Neuronal stem cell (in vitro differentiated cells): ENCODE results near the gene CDK14.

ENCODE experiments used
- DNase-seq: peaks from one replicate; pipeline ENCODE4 v3.0.0-alpha.2; 2013; ENCODE audit warnings: low spot score
- H2AFZ ChIP-seq: one replicate; pipeline ENCODE4 v1.6.1; 2013; ENCODE audit warnings: mild to moderate bottlenecking, low read length, inconsistent platforms
- H2AK5ac ChIP-seq: 2 replicates; pipeline ENCODE4 v1.6.1; 2013; ENCODE audit warnings: low read depth, mild to moderate bottlenecking, inconsistent platforms, low read length, moderate library complexity, mixed read lengths
- H2BK120ac ChIP-seq: 2 replicates; pipeline ENCODE4 v1.6.1; 2013; ENCODE audit warnings: low read depth, mild to moderate bottlenecking, inconsistent platforms, low read length, moderate library complexity, mixed read lengths
- H2BK12ac ChIP-seq: one replicate; pipeline ENCODE4 v1.6.1; 2013; ENCODE audit warnings: low read length, inconsistent platforms
- H2BK15ac ChIP-seq: 2 replicates; pipeline ENCODE4 v1.6.1; 2013; ENCODE audit warnings: mild to moderate bottlenecking, low read length, inconsistent platforms, mixed read lengths
- H2BK5ac ChIP-seq: one replicate; pipeline ENCODE4 v1.6.1; 2013; ENCODE audit warnings: inconsistent platforms, mild to moderate bottlenecking, low read length, moderate library complexity
- H3K14ac ChIP-seq: one replicate; pipeline ENCODE4 v1.6.1; 2013; ENCODE audit warnings: low read length, inconsistent platforms
- H3K18ac ChIP-seq: 2 replicates; pipeline ENCODE4 v1.6.1; 2013; ENCODE audit warnings: low read length, inconsistent platforms
- H3K23ac ChIP-seq: 2 replicates; pipeline ENCODE4 v1.6.1; 2013; ENCODE audit warnings: low read depth, mild to moderate bottlenecking, mixed read lengths, low read length, inconsistent platforms; ENCODE audit not compliant: poor library complexity
- H3K27ac ChIP-seq: replicated peaks from 3 replicates; pipeline ENCODE4 v1.5.1; 2013; ENCODE audit warnings: low read length, inconsistent platforms
- H3K27me3 ChIP-seq, 3 experiments: 2 replicates each; pipeline ENCODE4 v1.6.1; 2013; ENCODE audit warnings: low read length in 3 of 3, mild to moderate bottlenecking in 2 of 3, inconsistent platforms in 1 of 3, low read depth in 1 of 3, mixed read lengths in 1 of 3, moderate library complexity in 1 of 3; ENCODE audit not compliant: control insufficient read depth in 3 of 3, insufficient read depth in 3 of 3
- H3K36me3 ChIP-seq, 2 donors: replicated peaks in 1 of 2; 2 replicates each; pipeline ENCODE4 v1.6.1; 2013; ENCODE audit warnings: low read length in 2 of 2; ENCODE audit not compliant: control insufficient read depth in 2 of 2, insufficient read depth in 2 of 2
- H3K4ac ChIP-seq: 2 replicates; pipeline ENCODE4 v1.6.1; 2013; ENCODE audit warnings: inconsistent platforms, mild to moderate bottlenecking, low read length, moderate library complexity
- H3K4me1 ChIP-seq, 2 donors: 1 replicate in 1 of 2; 2 replicates in 1 of 2; pipeline ENCODE4 v1.6.1; 2013; ENCODE audit warnings: low read length in 2 of 2, low read depth in 1 of 2; ENCODE audit not compliant: control insufficient read depth in 2 of 2, insufficient read depth in 1 of 2
- H3K4me2 ChIP-seq: one replicate; pipeline ENCODE4 v1.6.1; 2013; ENCODE audit warnings: mild to moderate bottlenecking, low read length, inconsistent platforms; ENCODE audit not compliant: insufficient read depth, poor library complexity, severe bottlenecking
- H3K4me3 ChIP-seq, 2 donors: 2 replicates each; pipeline ENCODE4 v1.5.1; 2013; ENCODE audit warnings: low read length in 2 of 2, mild to moderate bottlenecking in 2 of 2, inconsistent platforms in 1 of 2, moderate library complexity in 1 of 2
- H3K79me1 ChIP-seq: one replicate; pipeline ENCODE4 v1.6.1; 2013; ENCODE audit warnings: low read depth, mild to moderate bottlenecking, inconsistent platforms, low read length, moderate library complexity
- H3K9ac ChIP-seq: one replicate; pipeline ENCODE4 v1.6.1; 2013; ENCODE audit warnings: mild to moderate bottlenecking, low read depth, low read length, inconsistent platforms; ENCODE audit not compliant: poor library complexity
- H3K9me3 ChIP-seq, 2 donors: replicated peaks in 1 of 2; 2 replicates each; pipeline versions ENCODE3 to v1.6.1; 2013; ENCODE audit warnings: low read length in 2 of 2, mild to moderate bottlenecking in 2 of 2, inconsistent platforms in 1 of 2, low read depth in 1 of 2, mixed read lengths in 1 of 2, moderate library complexity in 1 of 2; ENCODE audit not compliant: control insufficient read depth in 2 of 2, insufficient read depth in 1 of 2
- H4K8ac ChIP-seq: one replicate; pipeline ENCODE4 v1.6.1; 2013; ENCODE audit warnings: low read depth, mild to moderate bottlenecking, inconsistent platforms, low read length, moderate library complexity
- H4K91ac ChIP-seq: one replicate; pipeline ENCODE4 v1.6.1; 2013; ENCODE audit warnings: low read length, low read depth, mild to moderate bottlenecking, inconsistent platforms; ENCODE audit not compliant: poor library complexity
- WGBS, 2 donors: extraction: QIAGEN DNeasy Blood & Tissue Kit; methylation state at CpG; one replicate each; pipeline ENCODE4 v1.1.7; 2013; ENCODE audit warnings: missing lambda C conversion rate in 2 of 2, mixed read lengths in 1 of 2; ENCODE audit not compliant: insufficient read length in 2 of 2, insufficient replicate concordance in 1 of 2; ENCODE audit errors: extremely low coverage in 2 of 2; 5-methylcytosine and 5-hydroxymethylcytosine counted together

Gene CDK14

DNA sequence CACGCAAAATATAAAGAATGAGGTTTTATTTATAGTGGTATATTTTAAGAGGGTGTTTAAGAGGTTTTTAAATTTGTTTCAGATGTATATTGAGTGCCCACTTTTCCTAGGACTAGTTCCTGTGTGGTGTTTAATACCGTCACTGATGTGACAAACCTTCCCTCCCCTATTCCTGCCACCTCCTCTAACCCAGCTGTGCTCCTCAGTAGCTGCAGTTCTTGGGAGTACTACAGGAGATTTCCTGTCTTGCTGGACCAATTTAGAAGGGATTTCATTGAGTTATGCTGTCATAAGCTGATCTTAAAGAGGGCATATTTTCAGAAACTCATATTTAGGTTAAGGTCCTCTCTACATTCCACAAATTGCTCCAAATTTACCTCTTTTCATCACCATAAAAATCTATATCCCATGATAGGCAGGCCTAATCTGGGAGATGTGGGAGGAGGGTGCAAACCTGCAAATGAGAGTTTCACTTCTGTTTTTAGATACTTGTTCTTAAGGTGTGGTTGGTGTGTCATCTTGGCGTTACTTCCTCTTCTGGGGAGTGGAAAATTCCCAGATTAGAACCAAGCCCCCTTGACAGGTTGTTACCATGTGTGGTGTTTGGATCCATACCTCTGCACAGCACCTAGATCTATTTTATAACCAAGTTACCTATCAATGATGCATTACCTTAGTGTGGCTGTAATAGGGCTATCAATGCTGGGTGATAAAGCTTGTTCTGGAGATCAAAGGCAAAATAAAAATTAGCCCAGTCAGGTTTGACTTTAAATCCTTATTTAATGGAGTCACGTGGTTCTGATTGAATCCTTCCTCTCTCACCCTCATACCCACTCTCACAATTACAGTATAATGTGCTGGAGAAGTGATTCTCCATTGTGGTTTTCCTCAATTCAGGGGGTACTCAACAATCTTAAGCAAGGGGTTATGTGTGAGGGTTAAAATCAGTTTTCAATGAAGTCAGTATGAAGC is 141.1 kb downstream of the CDK14 start:
- H2AFZ ChIP-seq, result no peak overlapping the region
- 100% methylated on average over 1 of the region's 4 CpGs; no CpG with 5 or more reads in 1 of the 2 donors for WGBS, 2 donors
- DNase-seq, result no peak

DNA sequence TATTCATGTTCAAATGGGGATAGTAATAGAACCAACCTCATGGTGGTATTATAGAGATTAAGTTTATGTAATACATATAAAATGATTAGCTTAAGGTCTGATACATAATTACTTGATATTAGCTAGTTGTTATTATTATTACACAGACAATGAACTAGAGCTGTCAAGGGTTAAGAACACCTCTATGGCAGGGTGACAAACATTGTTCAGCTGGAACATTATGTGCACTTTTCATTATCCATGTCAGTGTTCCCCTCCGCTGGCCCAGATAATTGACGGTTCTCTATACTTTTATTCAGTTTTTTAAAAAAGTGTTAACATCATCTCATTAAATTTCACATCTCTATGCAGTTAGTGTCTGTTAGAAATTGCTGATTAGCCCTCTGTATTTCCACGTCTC is 142.1 kb downstream of the CDK14 start:
- Histone ChIP-seq H3K4me2 (no peak overlapping the region), H4K91ac (no peak overlapping the region), H3K14ac (no peak overlapping the region), H2AFZ (no peak overlapping the region), H2BK15ac (no peak overlapping the region), H3K23ac (no peak overlapping the region), H2AK5ac (no peak overlapping the region), H4K8ac (no peak overlapping the region), H3K27me3 (no peaks in the 10 kb centered on the region), H3K18ac (no peak overlapping the region), H3K36me3 (peaks cover 5 to 19% of the 10 kb centered on the region in 2 donors), H3K27ac (no peak overlapping the region), H3K4me3 (no peak overlapping the region), H2BK5ac (no peak overlapping the region), H3K4ac (no peak overlapping the region), H3K9me3 (peaks cover 0 to 5% of the 10 kb centered on the region in 2 donors), H2BK120ac (no peak overlapping the region), H2BK12ac (no peak overlapping the region), H3K79me1 (no peaks in the 10 kb centered on the region), H3K4me1 (peaks cover 0 to 3% of the 10 kb centered on the region in 2 donors), H3K9ac (no peak overlapping the region)
- no CpG with 5 or more reads among the region's 3 CpGs for WGBS, 2 donors
- no peak for DNase-seq

More for the DNA sequence above, 141.1 kb downstream of the CDK14 start:
- Histone ChIP-seq H4K8ac (no peak overlapping the region), H2BK120ac (no peak overlapping the region), H3K79me1 (no peaks in the 10 kb centered on the region), H3K4me2 (no peak overlapping the region), H3K4me3 (no peak overlapping the region), H3K9me3 (no peaks in the 10 kb centered on the region), H2BK5ac (no peak overlapping the region), H2BK12ac (no peak overlapping the region), H3K27ac (no peak overlapping the region), H3K27me3 (no peaks in the 10 kb centered on the region), H3K23ac (no peak overlapping the region), H3K9ac (no peak overlapping the region), H4K91ac (no peak overlapping the region), H3K36me3 (peaks cover 5 to 19% of the 10 kb centered on the region in 2 donors), H3K4ac (no peak overlapping the region), H3K14ac (no peak overlapping the region), H3K4me1 (peaks cover 0 to 3% of the 10 kb centered on the region in 2 donors), H2BK15ac (no peak overlapping the region), H3K18ac (no peak overlapping the region), H2AK5ac (no peak overlapping the region)

DNA sequence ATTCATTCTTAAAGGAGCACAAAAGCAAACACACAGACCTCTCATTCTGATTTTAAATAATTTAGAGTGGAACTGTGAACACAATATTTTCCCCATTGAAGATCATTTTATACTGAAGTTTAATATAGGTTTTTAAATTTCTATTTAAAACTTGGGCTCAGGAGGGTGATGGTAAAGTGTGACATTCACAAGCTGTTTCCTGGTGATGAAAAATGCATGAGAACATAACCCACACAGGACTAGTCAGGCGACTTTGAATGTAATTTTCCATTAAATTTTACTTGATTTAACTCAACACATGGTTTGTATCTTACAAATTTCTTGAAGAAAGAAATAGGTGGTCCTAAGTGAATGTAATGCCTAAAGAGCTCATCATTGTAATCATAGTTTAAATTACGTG is 143.6 kb downstream of the CDK14 start:
- Histone ChIP-seq H3K14ac (no peak overlapping the region), H3K4me2 (no peak overlapping the region), H2BK12ac (no peak overlapping the region), H2BK5ac (no peak overlapping the region), H3K18ac (no peak overlapping the region), H3K36me3 (peaks cover 5 to 19% of the 10 kb centered on the region in 2 donors), H2BK15ac (no peak overlapping the region), H4K8ac (no peak overlapping the region), H4K91ac (no peak overlapping the region), H2AK5ac (no peak overlapping the region), H3K27me3 (no peaks in the 10 kb centered on the region), H3K9ac (no peak overlapping the region), H2AFZ (no peak overlapping the region), H3K79me1 (no peaks in the 10 kb centered on the region), H3K27ac (no peak overlapping the region), H3K4me3 (no peak overlapping the region), H3K4ac (no peak overlapping the region), H2BK120ac (no peak overlapping the region), H3K4me1 (peaks cover 0 to 3% of the 10 kb centered on the region in 2 donors), H3K23ac (no peak overlapping the region), H3K9me3 (peaks cover 0 to 6% of the 10 kb centered on the region in 2 donors)
- no CpG with 5 or more reads among the region's 2 CpGs for WGBS, 2 donors
- DNase-seq, result no peak

DNA sequence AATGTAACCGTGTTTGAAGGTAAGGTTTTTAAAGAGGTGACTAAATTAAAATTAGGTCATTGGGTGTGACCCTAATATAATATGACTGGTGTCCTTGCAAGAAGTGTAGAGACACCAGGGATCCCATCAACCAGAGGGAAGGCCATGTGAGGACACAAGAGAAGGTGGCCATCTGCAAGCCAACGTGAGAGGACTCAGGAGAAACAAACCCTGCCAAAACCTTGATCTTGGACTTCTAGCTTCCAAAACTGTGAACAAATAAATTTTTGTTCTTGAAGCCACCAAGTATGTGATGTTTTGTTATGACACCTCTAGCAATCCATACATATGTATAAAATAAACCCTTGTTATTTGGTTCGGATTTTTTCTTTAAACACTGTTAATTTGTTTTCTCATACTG is 144.3 kb downstream of the CDK14 start:
- no peak overlapping the region for H3K4me3 ChIP-seq
- no peak overlapping the region for H4K91ac ChIP-seq
- H3K27ac ChIP-seq, result no peak overlapping the region
- no peaks in the 10 kb centered on the region for H3K27me3 ChIP-seq
- H2BK120ac ChIP-seq, result no peak overlapping the region
- H3K9ac ChIP-seq, result no peak overlapping the region
- H3K14ac ChIP-seq, result no peak overlapping the region
- no CpG with 5 or more reads among the region's 3 CpGs for WGBS, 2 donors
- no peak overlapping the region for H3K4ac ChIP-seq
- H2BK15ac ChIP-seq, result no peak overlapping the region
- no peak overlapping the region for H2AFZ ChIP-seq
- no peak overlapping the region for H4K8ac ChIP-seq
- H3K9me3 ChIP-seq, result peaks cover 0 to 6% of the 10 kb centered on the region in 2 donors
- H3K23ac ChIP-seq, result no peak overlapping the region
- H3K36me3 ChIP-seq, result peaks cover 2 to 12% of the 10 kb centered on the region in 2 donors
- no peaks in the 10 kb centered on the region for H3K79me1 ChIP-seq
- no peak overlapping the region for H2AK5ac ChIP-seq
- H3K4me1 ChIP-seq, result peaks cover 0 to 3% of the 10 kb centered on the region in 2 donors
- no peak overlapping the region for H3K18ac ChIP-seq
- no peak overlapping the region for H2BK5ac ChIP-seq
- no peak for DNase-seq
- no peak overlapping the region for H2BK12ac ChIP-seq
- H3K4me2 ChIP-seq, result no peak overlapping the region
